ENCODE data around the gene TOLLIP.

GRCh38 chr11:1234771-1235305 lies 74.6 kb downstream of the TOLLIP start:
- TF ChIP-seq CTCF (IDR thresholded peaks at IDR 0.05) (no peak), POLR2A (IDR thresholded peaks at IDR 0.05) (no peak)
